HG02610 (cell line): Measurements from ENCODE around the gene GTPBP6.
"Not testable (repeated sequence)": the region's sequence is repeated elsewhere in the genome, so short reads cannot be mapped to it uniquely, and the experiment has no call there.

Experiments used
- ATAC-seq: cut with Tn5 transposase; IDR thresholded peaks from one replicate; pipeline ENCODE4 v1.9.1; 2021; ENCODE audit warnings: mild to moderate bottlenecking, moderate library complexity; ENCODE audit not compliant: unreplicated experiment

Gene GTPBP6

GRCh38 chrX:270848-271367 is 47.7 kb downstream of the GTPBP6 start:
- ATAC-seq = no peak

DNA sequence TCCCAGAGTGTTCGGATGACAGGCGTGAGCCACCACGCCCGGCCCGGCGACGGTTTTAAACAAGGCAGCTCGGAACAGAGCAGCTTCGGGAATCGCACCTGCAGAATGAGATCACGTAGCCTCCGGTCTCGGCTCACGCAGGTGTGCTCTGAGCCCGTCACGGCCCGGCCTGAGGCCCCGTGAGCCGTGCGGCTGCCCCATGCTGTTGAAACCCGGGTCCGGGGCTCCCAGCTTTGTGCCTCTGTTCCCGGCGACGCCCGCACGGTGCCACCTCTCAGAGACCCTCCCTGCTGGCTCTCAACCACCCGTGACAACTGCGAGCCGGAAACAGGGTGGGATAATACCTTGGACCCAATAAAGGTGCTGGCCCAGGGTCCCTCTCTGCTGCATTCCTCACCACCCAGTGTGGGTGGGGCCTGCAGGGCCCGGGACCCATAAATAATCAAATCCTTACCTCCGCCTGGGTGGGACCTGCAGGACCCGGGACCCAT is 50.8 kb downstream of the GTPBP6 start:
- no peak for ATAC-seq

DNA sequence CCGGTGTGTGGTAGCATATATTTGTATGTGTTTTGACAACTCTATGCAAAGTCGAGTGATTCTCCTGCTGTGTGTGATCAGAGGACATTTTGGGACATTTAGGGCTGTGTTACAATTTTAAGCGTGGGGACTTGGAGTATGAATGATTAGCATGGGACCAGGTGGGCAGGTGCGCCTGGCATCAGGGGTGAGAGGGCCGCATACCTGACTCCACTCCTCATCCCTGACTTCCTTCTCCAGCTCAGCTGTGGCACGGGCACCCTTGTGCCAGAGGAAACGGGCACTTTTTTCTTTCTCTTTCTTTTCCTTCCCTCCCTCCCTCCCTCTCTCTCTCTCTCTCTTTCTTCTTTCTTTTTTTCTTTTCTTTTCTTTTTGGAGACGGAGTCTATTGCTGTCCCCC is 53.1 kb downstream of the GTPBP6 start:
- ATAC-seq = no peak

GRCh38 chrX:264634-265455 is 53.8 kb downstream of the GTPBP6 start:
- ATAC-seq = no peak

DNA sequence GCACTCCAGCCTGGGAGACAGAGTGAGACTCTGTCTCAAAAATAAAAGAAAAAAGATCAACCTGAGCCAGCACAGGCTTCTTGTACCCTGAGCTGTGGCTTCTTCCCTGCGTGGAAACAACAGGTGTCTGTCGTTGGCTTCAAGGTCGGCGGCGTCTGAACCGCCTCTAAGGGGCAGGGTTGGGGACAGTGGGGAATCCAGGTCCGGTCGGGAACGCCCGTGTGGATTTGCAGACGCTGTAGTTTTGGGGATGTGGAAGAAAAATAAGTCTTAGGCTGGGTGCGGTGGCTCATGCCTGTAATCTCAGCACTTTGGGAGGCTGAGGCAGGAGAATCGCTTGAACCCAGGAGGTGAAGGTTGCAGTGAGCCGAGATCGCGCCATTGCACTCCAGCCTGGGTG is 54.6 kb downstream of the GTPBP6 start:
- ATAC-seq = not testable (repeated sequence)

GRCh38 chrX:262381-262909 is 56.2 kb downstream of the GTPBP6 start:
- ATAC-seq = no peak

- no peak for ATAC-seq
These were observed 56.7 kb downstream of the GTPBP6 start for GRCh38 chrX:261919-262352.

DNA sequence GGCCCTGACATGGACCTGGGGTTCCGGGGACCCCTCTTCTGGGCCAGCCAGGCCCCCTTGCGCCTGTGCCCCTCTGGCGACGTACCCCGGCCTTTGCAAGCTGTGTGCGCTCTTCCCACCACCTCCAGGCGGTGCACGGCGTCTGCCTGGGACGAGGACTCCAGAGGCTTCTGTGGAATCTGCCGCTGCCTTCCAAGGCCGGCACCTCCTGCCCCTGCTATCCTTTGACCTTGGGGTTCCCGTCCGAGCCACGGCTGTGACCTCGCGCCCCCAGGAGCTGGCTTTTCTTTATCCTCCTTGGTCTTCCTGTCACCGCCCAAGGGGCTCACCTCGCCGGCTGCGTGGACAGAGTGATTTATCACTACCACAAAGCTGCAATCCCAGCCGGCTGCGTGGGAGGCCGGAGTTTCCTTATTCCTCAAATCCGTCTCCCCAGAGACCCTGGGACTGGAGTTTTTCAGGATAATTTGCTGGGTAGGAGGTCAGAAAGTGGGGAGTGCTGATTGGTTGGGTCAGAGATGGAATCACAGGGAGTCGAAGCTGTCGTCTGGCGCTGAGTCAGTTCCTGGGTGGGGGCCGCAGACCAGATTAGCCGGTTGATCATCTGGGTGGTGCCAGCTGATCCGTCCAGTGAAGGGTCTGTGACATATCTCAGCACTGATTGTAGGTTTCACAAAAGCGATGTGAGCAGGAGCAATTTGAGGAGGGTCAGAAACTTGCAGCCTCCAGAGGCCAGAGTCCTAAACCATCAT is 57.3 kb downstream of the GTPBP6 start:
- no peak for ATAC-seq

DNA sequence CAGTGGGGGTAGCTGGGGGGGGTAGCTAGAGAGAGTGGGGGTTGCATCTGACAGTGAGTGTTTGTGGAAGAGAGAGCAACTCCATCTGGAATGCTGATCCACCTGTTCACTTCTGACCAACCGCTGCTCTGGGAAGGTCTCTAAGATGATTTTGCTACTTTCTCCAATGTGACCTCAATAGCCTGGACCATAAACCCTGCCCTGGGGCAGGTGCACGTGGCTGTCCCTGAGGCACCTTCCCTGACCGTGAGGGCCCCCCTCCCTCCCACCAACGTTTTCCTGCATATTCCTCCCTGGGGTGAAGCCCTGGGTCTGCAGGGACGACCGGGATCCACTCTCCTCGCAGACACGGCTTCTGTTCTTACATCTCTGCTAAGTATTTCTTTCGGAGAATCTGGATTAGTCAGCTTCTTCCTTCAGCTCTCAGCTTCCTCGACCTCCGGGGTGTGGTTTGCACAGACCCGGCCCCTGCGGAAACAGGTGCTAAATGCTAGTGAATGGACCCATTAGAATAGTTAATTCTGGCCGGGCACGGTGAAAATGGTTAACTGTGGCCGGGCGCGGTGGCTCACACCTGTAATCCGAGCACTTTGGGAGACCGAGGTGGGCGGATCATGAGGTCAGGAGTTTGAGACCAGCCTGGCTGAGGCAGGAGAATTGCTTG is 58.8 kb downstream of the GTPBP6 start:
- ATAC-seq = no peak

DNA sequence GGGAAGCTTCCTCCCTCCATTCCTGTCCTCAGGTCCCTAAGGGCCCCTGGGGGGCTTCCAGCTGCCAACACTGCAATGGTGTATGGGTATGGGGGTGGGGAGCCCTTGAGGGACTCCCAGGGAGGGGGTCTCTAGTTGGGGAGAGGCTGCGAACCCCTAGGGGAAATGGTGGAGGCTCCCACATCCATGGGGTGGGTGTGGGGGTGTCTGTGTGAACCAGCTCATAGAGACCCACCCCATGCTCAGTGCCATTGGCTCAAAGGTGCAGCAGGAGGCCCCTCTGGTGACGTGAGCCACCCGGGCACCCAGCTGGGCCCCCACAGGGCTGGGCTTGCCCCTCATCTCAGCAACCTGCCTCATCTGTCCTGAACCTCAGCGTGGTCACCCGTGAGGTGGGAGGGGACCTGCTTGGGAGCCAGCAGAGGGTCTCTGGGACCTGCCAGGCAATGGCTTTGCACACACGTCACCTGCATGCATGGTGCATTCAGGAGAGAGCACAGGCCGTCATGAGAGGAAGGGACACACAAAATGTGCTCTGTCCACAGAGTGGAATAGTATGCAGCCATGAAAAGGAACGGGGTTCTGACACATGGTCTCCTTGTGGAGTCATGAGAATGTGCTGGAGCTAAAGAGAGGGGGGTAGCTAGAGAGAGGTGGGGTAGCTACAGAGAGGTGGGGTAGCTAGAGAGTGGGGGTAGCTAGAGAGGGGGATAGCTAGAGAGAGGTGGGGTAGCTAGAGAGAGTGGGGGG is 60.1 kb downstream of the GTPBP6 start:
- ATAC-seq = no peak

DNA sequence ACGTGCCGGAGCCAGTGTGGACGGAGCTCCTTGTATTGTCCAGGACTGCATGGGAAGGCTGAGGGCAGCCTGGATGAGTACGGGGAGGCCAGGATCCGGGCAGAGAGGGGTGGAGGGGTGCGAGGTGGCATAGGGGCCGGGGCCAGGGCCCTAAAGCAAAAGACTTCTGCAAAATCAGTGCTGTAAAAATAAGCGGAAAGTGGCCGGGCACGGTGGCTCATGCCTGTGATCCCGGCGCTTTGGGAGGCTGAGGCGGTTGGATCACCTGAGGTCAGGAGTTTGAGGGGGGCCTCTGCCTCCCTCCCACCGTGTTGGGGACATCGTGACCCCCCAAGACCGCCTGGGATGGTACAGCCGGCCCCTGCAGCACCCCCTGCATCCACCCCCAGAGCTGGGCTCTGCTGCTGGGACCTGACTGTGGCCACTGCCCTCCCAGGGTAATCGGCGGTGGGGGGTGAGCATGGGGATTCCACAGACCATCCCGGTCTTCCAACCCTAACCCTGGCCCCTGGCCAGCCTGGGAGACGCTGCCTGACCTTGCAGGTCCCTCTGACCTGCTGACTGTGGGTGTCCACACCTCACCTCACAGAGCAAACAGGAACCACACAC is 60.8 kb downstream of the GTPBP6 start:
- ATAC-seq = no peak

- ATAC-seq = not testable (repeated sequence)
These were observed 61.5 kb downstream of the GTPBP6 start for GRCh38 chrX:257054-257453.

GRCh38 chrX:255923-256331 is 62.7 kb downstream of the GTPBP6 start:
- no peak for ATAC-seq
